K562 (cell line): ENCODE measurements around the gene SLC26A1.

Source experiments
- CBFB ChIP-seq: sonication (generic); formaldehyde crosslinking; IDR thresholded peaks from 2 replicates; pipeline ENCODE4 v1.4.0; 2020; ENCODE audit warnings: mild to moderate bottlenecking, missing genetic modification reagents
- CEBPZ ChIP-seq: fragments of 150-350 bp; IDR thresholded peaks from 2 replicates; pipeline ENCODE4 v1.6.1; 2014; ENCODE audit warnings: low read depth, mild to moderate bottlenecking, low read length, borderline replicate concordance
- GMEB1 ChIP-seq: fragments of 250-450 bp; sonication (Bioruptor Pico); IDR thresholded peaks from 2 replicates; pipeline ENCODE4 v1.4.0; 2020; ENCODE audit warnings: mild to moderate bottlenecking
- GTF2F1 ChIP-seq: IDR thresholded peaks from 2 replicates; pipeline ENCODE4 v1.6.1; 2011; ENCODE audit warnings: low read depth, low read length, improper control_type of control experiment
- HNRNPUL1 ChIP-seq: fragments of 200-400 bp; formaldehyde crosslinking; IDR thresholded peaks from 2 replicates; pipeline ENCODE4 v1.6.1; 2017; ENCODE audit warnings: low read length
- KAT2B ChIP-seq: IDR thresholded peaks from one replicate; pipeline ENCODE4 v1.6.1; 2012; ENCODE audit warnings: low read depth, mild to moderate bottlenecking, control low read depth, inconsistent platforms, low read length, moderate library complexity
- KLF10 ChIP-seq: fragments of 250-450 bp; sonication (Bioruptor Pico); IDR thresholded peaks from 2 replicates; pipeline ENCODE4 v1.6.1; 2021; ENCODE audit warnings: matching md5 sums
- KLF13 ChIP-seq: fragments of 450-650 bp; IDR thresholded peaks from 2 replicates; pipeline ENCODE4 v1.6.1; 2016; ENCODE audit warnings: missing genetic modification characterization, low read depth, mild to moderate bottlenecking, missing compliant biosample characterization, moderate library complexity, borderline replicate concordance
- NBN ChIP-seq: fragments of 450-650 bp; IDR thresholded peaks from 2 replicates; pipeline ENCODE4 v1.6.1; 2016; ENCODE audit warnings: low read depth, mild to moderate bottlenecking
- NFATC3 ChIP-seq: fragments of 450-650 bp; IDR thresholded peaks from 2 replicates; pipeline ENCODE4 v1.6.1; 2017; ENCODE audit warnings: mild to moderate bottlenecking
- POLR2A ChIP-seq: fragments of 450-650 bp; conservative IDR thresholded peaks from 2 replicates; pipeline ENCODE4 v1.6.1; 2016
- THAP7 ChIP-seq: fragments of 250-450 bp; sonication (Bioruptor Pico); IDR thresholded peaks from 2 replicates; pipeline ENCODE4 v1.5.0; 2021
- TF ChIP-seq, protein P1 (sequence below), 2 experiments: fragments of 450-650 bp in 1 of 2; sonication (generic) in 1 of 2; formaldehyde crosslinking; conservative IDR thresholded peaks; 2 replicates each; pipeline versions ENCODE4 v1.4.0 to v1.8.1; 2020 to 2022; ENCODE audit warnings: mild to moderate bottlenecking in 1 of 2, missing genetic modification reagents in 1 of 2
- TF ChIP-seq, protein P2 (sequence below): fragments of 250-450 bp; sonication (Bioruptor Pico); IDR thresholded peaks from 2 replicates; pipeline ENCODE4 v1.5.0; 2021; ENCODE audit warnings: mild to moderate bottlenecking, borderline replicate concordance

DNA sequence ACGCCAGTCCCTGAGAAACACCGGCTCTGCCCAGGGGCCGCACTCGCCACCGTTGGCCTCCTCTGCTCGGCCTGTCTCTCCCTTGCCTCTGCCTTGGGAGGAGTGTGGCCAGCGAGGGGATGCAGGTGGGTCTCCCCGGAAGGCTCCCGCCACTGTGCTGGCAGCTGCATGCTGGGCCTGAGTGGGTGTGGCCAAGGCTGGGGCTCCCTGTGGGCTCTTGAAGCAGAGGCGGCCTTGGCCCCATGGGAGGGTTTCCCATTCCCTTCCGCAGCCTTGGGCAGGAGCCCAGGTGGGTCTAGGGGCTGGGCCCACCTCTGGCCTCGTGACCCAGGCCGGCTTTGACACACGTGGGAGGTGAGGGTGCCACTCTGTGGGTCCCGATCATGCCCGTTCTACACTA lies 37.4 kb upstream of the SLC26A1 start:
- TF ChIP-seq NBN (no peak), CEBPZ (no peak), KAT2B (no peak), HNRNPUL1 (no peak), GMEB1 (CRISPR knock-in tag) (no peak), THAP7 (CRISPR knock-in tag) (no peak), NFATC3 (no peak), POLR2A (no peak), KLF10 (no peak), KLF13 (tag) (no peak), GTF2F1 (no peak), CBFB (no peak)
- TF ChIP-seq, protein P1, sequence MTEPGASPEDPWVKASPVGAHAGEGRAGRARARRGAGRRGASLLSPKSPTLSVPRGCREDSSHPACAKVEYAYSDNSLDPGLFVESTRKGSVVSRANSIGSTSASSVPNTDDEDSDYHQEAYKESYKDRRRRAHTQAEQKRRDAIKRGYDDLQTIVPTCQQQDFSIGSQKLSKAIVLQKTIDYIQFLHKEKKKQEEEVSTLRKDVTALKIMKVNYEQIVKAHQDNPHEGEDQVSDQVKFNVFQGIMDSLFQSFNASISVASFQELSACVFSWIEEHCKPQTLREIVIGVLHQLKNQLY (CRISPR knock-in tag; conservative IDR thresholded peaks at IDR 0.05) = no peak
- TF ChIP-seq, protein P2, sequence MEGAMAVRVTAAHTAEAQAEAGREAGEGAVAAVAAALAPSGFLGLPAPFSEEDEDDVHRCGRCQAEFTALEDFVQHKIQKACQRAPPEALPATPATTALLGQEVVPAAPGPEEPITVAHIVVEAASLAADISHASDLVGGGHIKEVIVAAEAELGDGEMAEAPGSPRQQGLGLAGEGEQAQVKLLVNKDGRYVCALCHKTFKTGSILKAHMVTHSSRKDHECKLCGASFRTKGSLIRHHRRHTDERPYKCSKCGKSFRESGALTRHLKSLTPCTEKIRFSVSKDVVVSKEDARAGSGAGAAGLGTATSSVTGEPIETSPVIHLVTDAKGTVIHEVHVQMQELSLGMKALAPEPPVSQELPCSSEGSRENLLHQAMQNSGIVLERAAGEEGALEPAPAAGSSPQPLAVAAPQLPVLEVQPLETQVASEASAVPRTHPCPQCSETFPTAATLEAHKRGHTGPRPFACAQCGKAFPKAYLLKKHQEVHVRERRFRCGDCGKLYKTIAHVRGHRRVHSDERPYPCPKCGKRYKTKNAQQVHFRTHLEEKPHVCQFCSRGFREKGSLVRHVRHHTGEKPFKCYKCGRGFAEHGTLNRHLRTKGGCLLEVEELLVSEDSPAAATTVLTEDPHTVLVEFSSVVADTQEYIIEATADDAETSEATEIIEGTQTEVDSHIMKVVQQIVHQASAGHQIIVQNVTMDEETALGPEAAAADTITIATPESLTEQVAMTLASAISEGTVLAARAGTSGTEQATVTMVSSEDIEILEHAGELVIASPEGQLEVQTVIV (CRISPR knock-in tag) = no peak
